Psoas muscle (tissue), 8 donors: ENCODE results near the gene CLEC11A. TPM values are rescaled to one million over a fixed set of nuclear protein-coding genes. Genes with fewer than 3 reads are reported as not detected.

Experiments used
- ATAC-seq, 4 donors: fragments of 200-7000 bp; cut with Tn5 transposase; one replicate each; pipeline ENCODE4 v1.9.1; 2020; ENCODE audit warnings: moderate library complexity in 3 of 4, mild to moderate bottlenecking in 2 of 4
- DNase-seq, 2 donors: peaks; one replicate each; pipeline ENCODE4 v3.0.0-alpha.2; 2020
- H3K27ac ChIP-seq: fragments of 200-600 bp; one replicate; pipeline ENCODE4 v1.8.0; 2022
- H3K27me3 ChIP-seq, 3 donors: fragments of 200-600 bp in 1 of 3; one replicate each; pipeline versions ENCODE4 v1.6.1 to v1.8.0; 2013 to 2022; ENCODE audit warnings: low read length in 2 of 3, mild to moderate bottlenecking in 2 of 3, moderate library complexity in 1 of 3; ENCODE audit not compliant: insufficient read depth in 3 of 3
- H3K36me3 ChIP-seq, 2 donors: fragments of 200-600 bp in 1 of 2; one replicate each; pipeline versions ENCODE4 v1.6.1 to v1.8.0; 2013 to 2022; ENCODE audit warnings: low read depth in 1 of 2, mild to moderate bottlenecking in 1 of 2, moderate library complexity in 1 of 2; ENCODE audit not compliant: insufficient read depth in 1 of 2
- H3K4me1 ChIP-seq: fragments of 200-600 bp; one replicate; pipeline ENCODE4 v1.8.0; 2022
- H3K4me3 ChIP-seq: fragments of 200-600 bp; one replicate; pipeline ENCODE4 v1.8.0; 2022; ENCODE audit warnings: mild to moderate bottlenecking
- H3K9me3 ChIP-seq: fragments of 200-600 bp; one replicate; pipeline ENCODE4 v1.8.0; 2022
- WGBS, 3 donors: extraction: QIAGEN DNeasy Blood & Tissue Kit; methylation state at CpG; one replicate each; pipeline versions ENCODE4 v1.1.6 to v1.1.7; 2013; 5-methylcytosine and 5-hydroxymethylcytosine counted together
- intact Hi-C, 2 donors: fragments of 100-400 bp; cut with DNase I; formaldehyde crosslinking; loops; one replicate each; pipeline versions ENCODE4 v1.11.0 to v1.14.2; 2022
- polyA plus RNA-seq, 3 donors: library from polyadenylated mRNA; stranded (reverse); fragments of 200-250 nt; gene quantifications; one replicate each; pipeline ENCODE4 v1.2.3, GENCODE V29; 2013
- total RNA-seq, 4 donors: library from RNA; stranded (reverse); fragmentation: NEBNext Ultra II Directional in 2 of 4; extraction: Animal tissue kit (Norgen Biotek cat#: 25700) in 2 of 4; gene quantifications; one replicate each; pipeline versions ENCODE4 v1.2.1 to v1.2.4, GENCODE V29; 2021 to 2023
- TF ChIP-seq, protein P1 (sequence below): fragments of 200-600 bp; IDR thresholded peaks from one replicate; pipeline ENCODE4 v1.8.0; 2022; ENCODE audit warnings: antibody characterized with exemption
- donor health status: healthy with polysubstance abuse.
- donor health status: DM: no; HTN: no; CAD: no; lungs with moderate emphysema.
- donor health status: Bipolar disorder and iron deficiency.
- donor health status: healthy.
- donor health status: DM: yes; HTN: yes; CAD: no.
- donor health status: DM: no; HTN: no; CAD: no.
- donor health status: DM: no; HTN: no; CAD: no.
- donor health status: DM: yes; HTN: yes; CAD: no.

Gene CLEC11A
- total and polyA plus RNA-seq, 7 donors, result 0.83 to 4.5 (median 1.7) TPM

DNA sequence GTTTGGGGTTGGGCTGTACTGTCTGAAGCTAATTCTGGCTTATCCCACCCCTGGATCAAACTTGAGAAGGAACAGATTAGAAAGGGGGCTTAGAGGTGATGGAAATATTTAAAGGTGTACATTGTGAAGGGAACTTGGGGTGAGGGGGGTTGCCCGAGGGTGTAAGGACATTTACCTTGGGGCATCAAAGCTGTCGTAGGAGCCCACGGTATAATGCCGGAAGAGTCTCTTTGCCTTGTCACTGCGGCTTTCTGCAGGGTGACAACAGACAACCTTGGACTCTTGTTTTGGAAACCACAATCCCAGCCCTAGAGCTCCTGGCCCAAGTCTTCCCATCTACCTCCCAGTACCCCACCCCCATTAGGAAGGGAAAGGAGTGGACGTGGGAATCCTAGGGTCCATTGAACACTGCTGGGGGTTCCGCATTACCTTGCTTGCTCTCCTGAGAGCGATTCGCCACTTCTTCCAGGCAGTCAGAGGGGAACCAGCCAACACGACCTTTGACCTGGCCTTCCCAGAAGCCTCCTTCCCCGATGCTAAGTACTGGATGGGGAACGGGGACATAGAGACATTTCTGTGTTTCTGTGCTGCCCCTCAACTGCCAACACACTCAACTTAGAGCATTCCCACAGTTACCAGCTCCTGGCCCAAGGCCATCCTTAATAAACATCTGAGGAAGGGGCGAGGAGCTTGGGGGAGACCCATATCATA, 25.6 kb upstream of the CLEC11A start:
- Histone ChIP-seq H3K4me1 (no peaks in the 10 kb centered on the region), H3K36me3 (no peaks in the 10 kb centered on the region), H3K4me3 (no peak overlapping the region), H3K9me3 (no peaks in the 10 kb centered on the region), H3K27ac (no peak overlapping the region), H3K27me3 (peaks cover 0 to 31% (median 18%) of the 10 kb centered on the region in 3 donors)
- intact Hi-C loops, result no loop called here
- TF ChIP-seq, protein P1, sequence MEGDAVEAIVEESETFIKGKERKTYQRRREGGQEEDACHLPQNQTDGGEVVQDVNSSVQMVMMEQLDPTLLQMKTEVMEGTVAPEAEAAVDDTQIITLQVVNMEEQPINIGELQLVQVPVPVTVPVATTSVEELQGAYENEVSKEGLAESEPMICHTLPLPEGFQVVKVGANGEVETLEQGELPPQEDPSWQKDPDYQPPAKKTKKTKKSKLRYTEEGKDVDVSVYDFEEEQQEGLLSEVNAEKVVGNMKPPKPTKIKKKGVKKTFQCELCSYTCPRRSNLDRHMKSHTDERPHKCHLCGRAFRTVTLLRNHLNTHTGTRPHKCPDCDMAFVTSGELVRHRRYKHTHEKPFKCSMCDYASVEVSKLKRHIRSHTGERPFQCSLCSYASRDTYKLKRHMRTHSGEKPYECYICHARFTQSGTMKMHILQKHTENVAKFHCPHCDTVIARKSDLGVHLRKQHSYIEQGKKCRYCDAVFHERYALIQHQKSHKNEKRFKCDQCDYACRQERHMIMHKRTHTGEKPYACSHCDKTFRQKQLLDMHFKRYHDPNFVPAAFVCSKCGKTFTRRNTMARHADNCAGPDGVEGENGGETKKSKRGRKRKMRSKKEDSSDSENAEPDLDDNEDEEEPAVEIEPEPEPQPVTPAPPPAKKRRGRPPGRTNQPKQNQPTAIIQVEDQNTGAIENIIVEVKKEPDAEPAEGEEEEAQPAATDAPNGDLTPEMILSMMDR, result no peak
- 64 to 71% (median 69%) methylated on average over 13 of the region's 13 CpGs for WGBS, 3 donors
- peak in 1 of 2 donors; percentile 17 for DNase-seq
- ATAC-seq, result no peak

DNA sequence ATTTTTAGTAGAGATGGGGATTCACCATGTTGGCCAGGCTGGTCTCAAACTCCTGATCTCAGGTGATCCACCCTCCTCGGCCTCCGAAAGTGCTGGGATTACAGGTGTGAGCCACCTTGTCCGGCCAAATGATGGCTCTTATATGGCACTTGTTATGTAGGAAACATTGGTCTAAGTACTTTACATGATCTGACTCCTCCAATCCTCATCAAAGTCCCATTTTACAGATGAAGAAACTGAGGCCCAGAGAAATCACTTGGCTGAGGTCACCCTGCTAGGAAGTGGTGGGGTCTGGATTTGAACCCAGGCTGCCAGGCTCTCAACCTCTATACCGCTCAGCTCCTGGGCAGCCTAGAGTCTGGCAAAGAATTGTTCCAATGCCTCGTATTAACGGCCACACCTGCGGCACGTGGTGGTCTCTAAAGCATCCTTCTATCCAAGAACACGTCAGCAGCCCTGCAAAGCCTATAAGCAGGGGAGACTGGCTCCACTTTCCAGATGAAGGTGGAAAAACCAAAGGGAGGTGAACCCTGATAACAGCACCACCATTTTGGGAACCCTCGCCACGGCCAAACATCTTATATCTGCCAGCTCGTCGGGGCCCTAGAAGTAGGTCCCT, 21.7 kb upstream of the CLEC11A start:
- TF ChIP-seq, protein P1, result no peak
- WGBS, 3 donors, result 86 to 87% (median 86%) methylated on average over 13 of the region's 13 CpGs
- no peak overlapping the region for H3K4me3 ChIP-seq
- no peak overlapping the region for H3K27ac ChIP-seq
- ATAC-seq (no peak), DNase-seq (peak in 1 of 2 donors; percentile 27)
- no peaks in the 10 kb centered on the region for H3K4me1 ChIP-seq
- no peaks in the 10 kb centered on the region for H3K36me3 ChIP-seq
- intact Hi-C loops, result loop anchor here in 1 of 2 donors (5.0 kb wide), 1 partner anchor 81 kb away; no protein-coding TSS in a partner anchor
- peaks cover 0 to 25% (median 6%) of the 10 kb centered on the region in 3 donors for H3K27me3 ChIP-seq
- H3K9me3 ChIP-seq, result no peaks in the 10 kb centered on the region

DNA sequence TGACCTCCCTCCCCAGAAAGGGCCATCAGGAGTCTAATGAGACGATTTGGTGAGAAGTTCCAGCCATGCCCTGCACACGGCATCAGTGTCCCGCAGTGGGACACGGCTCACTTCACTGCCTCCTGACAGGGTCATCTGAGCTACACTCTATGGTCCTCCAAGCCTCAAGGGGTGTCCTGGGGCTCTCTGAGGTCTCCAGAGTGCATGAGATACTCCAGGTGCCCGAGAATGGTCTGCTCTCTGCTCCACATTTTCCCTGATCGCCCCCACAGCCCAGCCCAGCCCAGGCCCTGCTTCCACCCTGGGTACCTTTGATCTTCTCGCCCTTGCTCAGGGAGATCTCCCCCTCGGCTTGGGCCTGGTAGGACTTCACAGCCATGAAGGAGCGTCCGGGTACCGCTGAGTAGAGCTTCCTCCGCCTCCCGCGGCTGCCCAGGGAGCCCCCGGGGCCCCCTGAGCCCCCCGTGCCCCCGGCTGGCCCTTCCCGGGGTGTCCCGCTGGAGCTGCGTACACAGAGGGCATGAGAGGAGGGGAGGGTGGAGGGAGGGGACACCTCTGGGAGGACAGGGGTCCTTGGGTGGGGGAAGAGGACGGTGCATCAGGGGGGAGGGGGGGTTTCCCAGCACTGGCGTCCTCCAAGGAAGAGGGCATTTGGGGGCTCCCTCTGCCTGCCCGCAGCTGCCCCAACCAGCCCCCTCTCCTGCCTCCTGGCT, 20.9 kb upstream of the CLEC11A start:
- 66 to 69% (median 69%) methylated on average over 16 to 23 of the region's 23 CpGs for WGBS, 3 donors

More for the DNA sequence above, 20.9 kb upstream of the CLEC11A start:
- H3K27ac ChIP-seq, result no peak overlapping the region
- H3K9me3 ChIP-seq, result no peaks in the 10 kb centered on the region
- no peak for ATAC-seq
- H3K4me1 ChIP-seq, result no peaks in the 10 kb centered on the region
- TF ChIP-seq, protein P1, result no peak
- no peak overlapping the region for H3K4me3 ChIP-seq
- no peaks in the 10 kb centered on the region for H3K36me3 ChIP-seq
- intact Hi-C loops, result loop anchor here in 1 of 2 donors (5.0 kb wide), 1 partner anchor 80 kb away; no protein-coding TSS in a partner anchor
- peaks cover 0 to 21% (median 6%) of the 10 kb centered on the region in 3 donors for H3K27me3 ChIP-seq
- DNase-seq, result peak in 1 of 2 donors; percentile 24
